Loucy (cell line): Measurements from ENCODE around the gene DNAH8.

Experiments
- H2AFZ ChIP-seq: fragments of 200-600 bp; sonication (generic); 2 replicates; pipeline ENCODE4 v1.6.0; 2016; ENCODE audit warnings: antibody characterized with exemption, mild to moderate bottlenecking, low read length, moderate library complexity
- H3F3A ChIP-seq: fragments of 200-600 bp; 2 replicates; pipeline ENCODE4 v1.6.0; 2016; ENCODE audit warnings: antibody characterized with exemption, low read depth, mild to moderate bottlenecking
- H3K27me3 ChIP-seq: fragments of 200-600 bp; sonication (generic); 2 replicates; pipeline ENCODE4 v1.6.1; 2014; ENCODE audit warnings: low read length, mild to moderate bottlenecking; ENCODE audit not compliant: insufficient read depth, poor library complexity, severe bottlenecking
- H3K36me3 ChIP-seq: fragments of 200-600 bp; sonication (generic); 2 replicates; pipeline ENCODE4 v1.6.1; 2016; ENCODE audit warnings: low read length; ENCODE audit not compliant: insufficient read depth
- H3K4me1 ChIP-seq: fragments of 200-600 bp; sonication (generic); 2 replicates; pipeline ENCODE4 v1.5.1; 2014; ENCODE audit warnings: low read length, mild to moderate bottlenecking; ENCODE audit not compliant: insufficient read depth, poor library complexity, severe bottlenecking
- H3K4me2 ChIP-seq: fragments of 200-600 bp; sonication (generic); 2 replicates; pipeline ENCODE4 v1.6.0; 2014; ENCODE audit warnings: antibody characterized with exemption, low read length, low read depth, mild to moderate bottlenecking; ENCODE audit not compliant: poor library complexity, severe bottlenecking
- H3K4me3 ChIP-seq: fragments of 200-600 bp; sonication (generic); 2 replicates; pipeline ENCODE4 v1.5.1; 2014; ENCODE audit warnings: low read length, mild to moderate bottlenecking, mixed read lengths; ENCODE audit not compliant: poor library complexity, severe bottlenecking
- H3K79me2 ChIP-seq: fragments of 200-600 bp; sonication (generic); 2 replicates; pipeline ENCODE4 v1.6.1; 2014; ENCODE audit warnings: low read length; ENCODE audit not compliant: insufficient read depth
- H3K9ac ChIP-seq: fragments of 200-600 bp; sonication (generic); 2 replicates; pipeline ENCODE4 v1.6.0; 2014; ENCODE audit warnings: mild to moderate bottlenecking, low read depth, low read length, moderate library complexity; ENCODE audit not compliant: poor library complexity, severe bottlenecking
- H3K9me2 ChIP-seq: fragments of 200-600 bp; sonication (generic); replicated peaks from 2 replicates; pipeline ENCODE4 v1.6.1; 2016; ENCODE audit warnings: low read depth, low read length, mixed read lengths
- H3K9me3 ChIP-seq: fragments of 200-600 bp; sonication (generic); 2 replicates; pipeline ENCODE4 v1.6.1; 2014; ENCODE audit warnings: mild to moderate bottlenecking, antibody characterized with exemption, low read length, low read depth; ENCODE audit not compliant: insufficient read depth
- H4K20me1 ChIP-seq: fragments of 200-600 bp; sonication (generic); 2 replicates; pipeline ENCODE4 v1.6.0; 2014; ENCODE audit warnings: antibody characterized with exemption, low read length, mild to moderate bottlenecking; ENCODE audit not compliant: insufficient read depth, poor library complexity, severe bottlenecking
- CTCF ChIP-seq: fragments of 200-600 bp; sonication (generic); conservative IDR thresholded peaks from 2 replicates; pipeline ENCODE4 v1.5.1; 2014; ENCODE audit warnings: mild to moderate bottlenecking, antibody characterized with exemption, low read length
- EZH2phosphoT487 ChIP-seq: fragments of 200-600 bp; IDR thresholded peaks from 2 replicates; pipeline ENCODE4 v1.6.1; 2018; ENCODE audit warnings: antibody characterized with exemption, mild to moderate bottlenecking, moderate library complexity, borderline replicate concordance

The DNAH8 gene

GRCh38 chr6:39043776-39044175 lies 328.7 kb downstream of the DNAH8 start:
- Histone ChIP-seq H3K4me3 (no peak overlapping the region), H3K9me3 (no peaks in the 10 kb centered on the region), H4K20me1 (no peaks in the 10 kb centered on the region), H3F3A (no peaks in the 10 kb centered on the region), H3K9me2 (no peaks in the 10 kb centered on the region), H3K4me1 (peaks cover 5% of the 10 kb centered on the region), H3K9ac (no peak overlapping the region), H2AFZ (no peak overlapping the region), H3K36me3 (no peaks in the 10 kb centered on the region), H3K4me2 (no peak overlapping the region), H3K79me2 (0 out of 2 replicates have a peak, but pooled peaks cover 2% of the 10 kb centered on the region), H3K27me3 (no peaks in the 10 kb centered on the region)
- TF ChIP-seq EZH2phosphoT487 (no peak), CTCF (no peak)

GRCh38 chr6:39044181-39044580 lies 329.1 kb downstream of the DNAH8 start:
- Histone ChIP-seq H3K9me2 (no peaks in the 10 kb centered on the region), H3K27me3 (no peaks in the 10 kb centered on the region)
- TF ChIP-seq EZH2phosphoT487 (no peak), CTCF (no peak)

GRCh38 chr6:39047434-39048327 lies 332.6 kb downstream of the DNAH8 start:
- peak overlapping the region; percentile 76 for H3K4me2 ChIP-seq
- H2AFZ ChIP-seq = peak overlapping the region; percentile 82
- H3K27me3 ChIP-seq = no peaks in the 10 kb centered on the region
- TF ChIP-seq CTCF = no peak
- no peak for TF ChIP-seq EZH2phosphoT487
- H3K9me3 ChIP-seq = no peaks in the 10 kb centered on the region
- H3K9ac ChIP-seq = peak overlapping the region; percentile 65
- peaks cover 4% of the 10 kb centered on the region for H4K20me1 ChIP-seq
- H3K4me1 ChIP-seq = peaks cover 38% of the 10 kb centered on the region
- H3K79me2 ChIP-seq = peaks cover 30% of the 10 kb centered on the region
- no peaks in the 10 kb centered on the region for H3K9me2 ChIP-seq
- no peaks in the 10 kb centered on the region for H3F3A ChIP-seq
- peak overlapping the region; percentile 77 for H3K4me3 ChIP-seq
- H3K36me3 ChIP-seq = no peaks in the 10 kb centered on the region

More at GRCh38 chr6:39044181-39044580, 329.1 kb downstream of the DNAH8 start:
- peaks cover 5% of the 10 kb centered on the region for H3K4me1 ChIP-seq
- H2AFZ ChIP-seq = no peak overlapping the region
- no peak overlapping the region for H3K4me3 ChIP-seq
- no peak overlapping the region for H3K4me2 ChIP-seq
- no peaks in the 10 kb centered on the region for H3K9me3 ChIP-seq
- no peaks in the 10 kb centered on the region for H3F3A ChIP-seq
- H4K20me1 ChIP-seq = peaks cover 1% of the 10 kb centered on the region
- no peak overlapping the region for H3K9ac ChIP-seq
- H3K36me3 ChIP-seq = no peaks in the 10 kb centered on the region
- H3K79me2 ChIP-seq = peaks cover 6% of the 10 kb centered on the region; the same call in 1 of the 2 replicates
